T-helper 1 cell treated with Interleukin-12 subunit alpha and Interleukin-12 subunit beta and Interleukin-4 antibody, amounts not matched to agents 30 μg/mL and 1 μg/mL, for 36 hours (primary cell): ENCODE data around the gene COASY.
A peak's percentile ranks its signal among the peaks of the same experiment; 100 is the strongest.
"Not testable (repeated sequence)": the region's sequence is repeated elsewhere in the genome, so short reads cannot be mapped to it uniquely, and the experiment has no call there.

Source experiments
- H3K27ac Mint-ChIP-seq: one replicate; pipeline ENCODE4 v1.8.0; 2021; ENCODE audit warnings: mild to moderate bottlenecking, mixed read lengths
- H3K27me3 Mint-ChIP-seq: one replicate; pipeline ENCODE4 v1.8.0; 2021; ENCODE audit warnings: low read depth, mixed read lengths
- H3K36me3 Mint-ChIP-seq: one replicate; pipeline ENCODE4 v1.8.0; 2021; ENCODE audit warnings: low read depth, mixed read lengths
- H3K4me1 Mint-ChIP-seq: one replicate; pipeline ENCODE4 v1.8.0; 2021; ENCODE audit warnings: low read depth, mixed read lengths
- H3K4me3 Mint-ChIP-seq: one replicate; pipeline ENCODE4 v1.8.0; 2021; ENCODE audit warnings: mild to moderate bottlenecking, moderate library complexity, mixed read lengths
- H3K9me3 Mint-ChIP-seq: one replicate; pipeline ENCODE4 v1.8.0; 2021; ENCODE audit warnings: mixed read lengths

The COASY gene

DNA sequence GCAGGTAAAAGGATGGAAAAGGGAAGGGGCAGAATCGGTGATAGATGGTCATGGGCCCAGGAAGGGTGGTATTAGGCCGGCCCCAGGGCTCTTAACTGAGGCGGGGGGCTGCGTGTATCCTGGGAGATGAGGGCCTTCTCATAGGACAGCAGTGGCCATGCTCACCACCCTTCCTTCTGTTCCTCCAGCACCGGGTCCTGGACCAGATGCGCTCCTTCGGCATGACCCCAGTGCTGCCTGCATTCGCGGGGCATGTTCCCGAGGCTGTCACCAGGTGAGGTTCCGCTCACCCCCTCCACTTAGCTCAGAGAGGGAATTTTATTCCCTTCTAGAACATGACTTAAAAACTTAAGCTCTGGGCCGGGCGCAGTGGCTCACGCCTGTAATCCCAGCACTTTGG, 23.5 kb upstream of the COASY start:
- Mint-ChIP-seq H3K9me3 (no peaks in the 10 kb centered on the region), H3K4me3 (no peak overlapping the region), H3K4me1 (peaks cover 39% of the 10 kb centered on the region), H3K36me3 (peaks cover 18% of the 10 kb centered on the region), H3K27me3 (peaks cover 5% of the 10 kb centered on the region), H3K27ac (no peak overlapping the region)

DNA sequence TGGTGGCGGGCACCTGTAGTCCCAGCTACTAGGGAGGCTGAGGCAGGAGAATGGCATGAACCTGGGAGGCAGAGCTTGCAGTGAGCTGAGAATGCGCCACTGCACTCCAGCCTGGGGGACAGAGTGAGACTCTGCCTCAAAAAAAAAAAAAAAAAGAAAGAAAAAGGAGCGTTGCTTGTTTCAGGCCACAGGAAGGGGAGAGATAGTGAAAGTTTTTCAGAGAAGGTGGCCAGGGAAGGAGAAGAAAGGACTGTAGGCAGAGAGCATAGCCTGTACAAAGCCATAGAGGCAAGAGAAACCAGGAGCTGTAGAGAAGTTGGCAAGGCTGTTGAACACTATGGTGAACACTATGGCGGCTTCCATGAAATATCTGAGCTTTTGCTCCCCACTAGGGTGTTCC, 21.4 kb upstream of the COASY start:
- not testable (repeated sequence) for H3K9me3 Mint-ChIP-seq, H3K27me3 Mint-ChIP-seq
- Mint-ChIP-seq H3K4me1 (peaks cover 35% of the 10 kb centered on the region), H3K4me3 (peak overlapping the region; percentile 16), H3K27ac (peak overlapping the region; percentile 80), H3K36me3 (peaks cover 18% of the 10 kb centered on the region)

DNA sequence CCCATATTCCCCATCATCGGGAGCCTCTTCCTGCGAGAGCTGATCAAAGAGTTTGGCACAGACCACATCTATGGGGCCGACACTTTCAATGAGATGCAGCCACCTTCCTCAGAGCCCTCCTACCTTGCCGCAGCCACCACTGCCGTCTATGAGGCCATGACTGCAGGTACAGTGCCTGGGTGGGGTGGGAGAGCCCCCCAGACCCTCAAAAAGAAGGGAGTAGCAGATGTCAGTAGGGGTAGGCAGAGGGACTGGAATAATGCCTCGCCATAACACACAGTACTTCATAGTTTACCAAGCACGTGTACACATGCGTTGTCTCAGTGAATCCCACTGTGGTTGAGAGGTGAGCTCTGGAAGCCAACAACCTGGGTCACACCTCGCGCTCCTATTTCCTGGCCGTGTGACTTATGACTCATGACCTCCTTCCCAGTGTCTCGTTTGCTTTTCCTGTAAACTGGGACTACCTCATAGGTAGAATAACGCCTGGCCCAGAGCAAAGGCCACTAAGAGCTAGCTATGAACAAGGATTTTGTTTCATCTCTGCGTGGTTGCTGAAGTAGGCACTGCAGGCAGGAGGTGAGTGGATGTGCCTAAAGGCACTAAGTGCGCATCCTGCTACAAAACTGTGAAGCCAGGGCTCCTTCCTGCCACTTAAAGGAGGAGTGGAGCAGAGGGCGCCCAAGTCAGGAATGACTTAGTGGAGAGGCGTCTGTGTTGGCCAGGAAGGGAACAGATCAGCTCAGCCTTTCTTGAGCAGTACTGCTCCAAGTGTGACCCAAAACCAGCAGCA, 20.7 kb upstream of the COASY start:
- H3K36me3 Mint-ChIP-seq: peaks cover 16% of the 10 kb centered on the region
- peak overlapping the region; percentile 63 for H3K4me3 Mint-ChIP-seq
- H3K4me1 Mint-ChIP-seq: peaks cover 32% of the 10 kb centered on the region
- no peaks in the 10 kb centered on the region for H3K9me3 Mint-ChIP-seq
- H3K27ac Mint-ChIP-seq: peak overlapping the region; percentile 80
- H3K27me3 Mint-ChIP-seq: no peaks in the 10 kb centered on the region

DNA sequence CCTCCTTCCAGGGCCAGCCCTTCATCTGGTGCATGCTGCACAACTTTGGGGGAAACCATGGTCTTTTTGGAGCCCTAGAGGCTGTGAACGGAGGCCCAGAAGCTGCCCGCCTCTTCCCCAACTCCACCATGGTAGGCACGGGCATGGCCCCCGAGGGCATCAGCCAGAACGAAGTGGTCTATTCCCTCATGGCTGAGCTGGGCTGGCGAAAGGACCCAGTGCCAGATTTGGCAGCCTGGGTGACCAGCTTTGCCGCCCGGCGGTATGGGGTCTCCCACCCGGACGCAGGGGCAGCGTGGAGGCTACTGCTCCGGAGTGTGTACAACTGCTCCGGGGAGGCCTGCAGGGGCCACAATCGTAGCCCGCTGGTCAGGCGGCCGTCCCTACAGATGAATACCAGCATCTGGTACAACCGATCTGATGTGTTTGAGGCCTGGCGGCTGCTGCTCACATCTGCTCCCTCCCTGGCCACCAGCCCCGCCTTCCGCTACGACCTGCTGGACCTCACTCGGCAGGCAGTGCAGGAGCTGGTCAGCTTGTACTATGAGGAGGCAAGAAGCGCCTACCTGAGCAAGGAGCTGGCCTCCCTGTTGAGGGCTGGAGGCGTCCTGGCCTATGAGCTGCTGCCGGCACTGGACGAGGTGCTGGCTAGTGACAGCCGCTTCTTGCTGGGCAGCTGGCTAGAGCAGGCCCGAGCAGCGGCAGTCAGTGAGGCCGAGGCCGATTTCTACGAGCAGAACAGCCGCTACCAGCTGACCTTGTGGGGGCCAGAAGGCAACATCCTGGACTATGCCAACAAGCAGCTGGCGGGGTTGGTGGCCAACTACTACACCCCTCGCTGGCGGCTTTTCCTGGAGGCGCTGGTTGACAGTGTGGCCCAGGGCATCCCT, 18.5 kb upstream of the COASY start:
- Mint-ChIP-seq H3K4me1 (peaks cover 24% of the 10 kb centered on the region), H3K9me3 (no peaks in the 10 kb centered on the region), H3K4me3 (no peak overlapping the region), H3K36me3 (peaks cover 14% of the 10 kb centered on the region), H3K27ac (no peak overlapping the region), H3K27me3 (no peaks in the 10 kb centered on the region)

DNA sequence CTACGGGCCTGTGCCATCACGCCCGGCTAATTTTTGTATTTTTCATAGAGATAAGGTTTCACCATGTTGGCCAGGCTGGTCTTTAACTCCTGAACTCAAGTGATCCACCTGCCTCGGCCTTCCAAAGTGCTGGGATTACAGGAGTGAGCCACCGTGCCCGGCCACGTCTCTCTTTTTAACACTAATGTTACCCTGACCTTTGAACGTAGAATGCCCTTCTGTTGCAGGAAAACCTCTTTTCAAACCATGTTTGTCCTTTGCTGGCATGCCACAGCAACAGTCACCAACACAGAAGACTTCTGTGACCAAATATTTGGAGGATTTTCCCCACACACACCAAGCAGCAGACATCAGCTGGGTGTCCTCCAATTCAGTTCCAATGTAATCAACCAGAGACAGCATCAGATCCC, 17.1 kb upstream of the COASY start:
- no peaks in the 10 kb centered on the region for H3K27me3 Mint-ChIP-seq
- no peak overlapping the region for H3K27ac Mint-ChIP-seq
- H3K4me3 Mint-ChIP-seq: no peak overlapping the region
- peaks cover 8% of the 10 kb centered on the region for H3K36me3 Mint-ChIP-seq
- H3K9me3 Mint-ChIP-seq: no peaks in the 10 kb centered on the region
- H3K4me1 Mint-ChIP-seq: peaks cover 26% of the 10 kb centered on the region

DNA sequence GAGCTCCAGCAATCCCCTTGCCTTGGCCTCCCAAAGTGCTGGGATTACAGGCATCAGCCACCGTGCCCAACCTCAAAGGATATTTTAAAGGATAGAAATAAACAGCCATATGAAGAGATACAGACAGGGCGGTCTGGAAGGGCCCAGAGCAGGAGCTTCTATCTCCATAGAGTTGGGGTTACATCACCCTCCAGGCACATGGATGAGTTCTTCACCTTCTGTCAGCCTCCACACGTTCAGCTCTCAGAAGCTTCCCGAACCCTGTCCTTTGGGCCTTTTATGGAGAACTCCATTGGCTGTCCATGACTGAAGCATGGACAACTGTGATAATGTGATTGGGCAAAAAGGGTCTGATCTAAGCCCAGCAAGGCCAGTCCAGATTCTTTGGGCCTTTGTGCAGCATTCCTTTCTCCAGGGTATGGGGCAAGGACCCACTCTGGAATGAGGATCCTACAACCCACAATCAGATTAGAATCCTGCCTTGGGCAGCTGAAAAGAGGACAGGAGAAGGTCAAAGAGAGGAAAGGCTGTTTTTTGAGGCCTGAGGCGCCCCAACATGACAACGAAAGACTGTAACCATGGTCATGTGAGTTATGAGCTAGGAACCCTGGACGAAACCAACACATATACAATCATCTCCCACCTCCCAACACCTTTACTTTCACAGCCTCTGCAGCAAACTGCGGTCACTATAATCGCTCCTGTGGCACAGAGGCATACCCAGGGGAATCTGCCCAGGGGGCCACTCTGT, 16.0 kb upstream of the COASY start:
- H3K27ac Mint-ChIP-seq, H3K27me3 Mint-ChIP-seq, H3K36me3 Mint-ChIP-seq, H3K4me3 Mint-ChIP-seq, H3K9me3 Mint-ChIP-seq: not testable (repeated sequence)
- peaks cover 21% of the 10 kb centered on the region for H3K4me1 Mint-ChIP-seq

DNA sequence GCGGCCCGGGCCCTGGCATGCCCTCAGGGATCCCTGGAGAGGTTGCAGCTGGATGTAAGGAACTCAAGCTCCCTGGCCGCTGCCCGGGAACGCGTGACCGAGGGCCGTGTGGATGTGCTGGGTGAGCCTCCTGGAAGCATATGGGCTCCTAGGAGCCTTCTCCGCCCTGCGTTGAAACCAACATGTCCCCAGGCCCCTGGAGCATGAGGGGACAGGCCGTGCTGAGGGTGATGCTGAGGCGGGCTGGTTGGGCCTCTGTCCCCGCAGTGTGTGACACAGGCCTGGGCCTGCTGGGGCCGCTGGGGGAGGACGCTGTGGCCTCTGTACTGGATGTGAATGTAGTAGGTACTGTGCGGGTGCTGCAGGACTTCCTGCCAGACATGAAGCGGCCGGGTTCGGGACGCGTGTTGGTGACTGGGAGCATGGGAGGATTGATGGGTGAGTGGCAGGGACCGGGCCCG, 14.9 kb upstream of the COASY start:
- Mint-ChIP-seq H3K9me3 (no peaks in the 10 kb centered on the region), H3K27ac (no peak overlapping the region), H3K4me1 (peaks cover 12% of the 10 kb centered on the region), H3K36me3 (peaks cover 3% of the 10 kb centered on the region), H3K4me3 (no peak overlapping the region), H3K27me3 (no peaks in the 10 kb centered on the region)

DNA sequence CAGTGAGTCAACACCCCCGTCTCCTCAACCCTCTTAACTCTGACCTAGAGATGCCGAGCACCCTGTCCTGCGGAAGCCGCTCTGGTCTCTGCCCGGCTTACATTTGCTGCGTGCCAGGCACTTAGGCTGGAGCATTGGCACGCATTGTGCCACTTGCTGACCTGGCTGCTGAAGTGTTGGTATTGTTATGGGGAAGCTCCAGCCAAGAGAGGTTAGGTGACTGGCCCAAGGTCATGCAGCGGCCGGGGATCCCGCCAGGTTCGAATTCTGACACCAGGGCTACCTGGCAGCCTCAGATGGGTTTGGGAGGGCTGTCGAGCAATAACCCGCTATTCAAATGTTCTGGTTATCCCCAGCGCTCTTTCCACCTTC, 14.3 kb upstream of the COASY start:
- H3K4me3 Mint-ChIP-seq: no peak overlapping the region
- H3K36me3 Mint-ChIP-seq: peaks cover 3% of the 10 kb centered on the region
- H3K27ac Mint-ChIP-seq: no peak overlapping the region
- H3K4me1 Mint-ChIP-seq: peaks cover 12% of the 10 kb centered on the region
- H3K9me3 Mint-ChIP-seq: no peaks in the 10 kb centered on the region
- no peaks in the 10 kb centered on the region for H3K27me3 Mint-ChIP-seq

DNA sequence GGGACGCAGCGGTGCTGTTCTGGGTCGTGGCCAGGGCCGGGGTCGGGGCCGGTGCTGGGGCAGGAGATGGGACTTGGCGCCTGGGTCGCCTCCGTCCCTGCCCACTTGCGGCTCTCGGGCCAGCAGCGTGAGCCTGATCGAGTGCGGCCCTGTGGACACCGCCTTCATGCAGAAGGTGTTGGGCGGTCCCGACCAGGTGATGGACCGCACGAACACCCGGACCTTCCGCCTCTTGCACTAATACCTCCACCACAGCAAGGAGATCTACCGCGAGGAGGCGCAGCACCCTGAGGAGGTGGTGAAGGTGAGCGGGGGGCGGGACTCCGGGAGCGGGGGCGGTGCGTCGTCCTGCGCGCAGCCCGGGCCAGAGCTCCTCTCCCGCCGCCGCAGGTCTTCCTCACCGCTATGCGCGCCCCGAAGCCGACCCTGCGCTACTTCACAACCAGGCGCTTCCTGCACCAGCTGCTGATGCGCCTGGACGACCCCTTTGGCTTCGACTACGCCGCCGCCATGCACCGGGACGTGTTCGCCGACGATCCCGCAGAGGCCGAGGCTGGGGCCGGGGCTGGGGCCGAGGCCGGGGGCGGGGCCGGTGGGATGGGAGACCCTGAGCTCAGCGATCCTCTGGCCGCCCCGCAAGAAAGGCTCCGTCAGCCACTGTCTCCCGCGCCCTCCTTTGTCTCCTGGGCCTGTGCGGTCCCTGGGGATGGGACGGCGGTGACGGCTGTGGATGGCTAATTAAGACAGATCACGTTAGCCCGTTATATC, 13.7 kb upstream of the COASY start:
- Mint-ChIP-seq H3K36me3 (peaks cover 3% of the 10 kb centered on the region), H3K27ac (no peak overlapping the region), H3K4me1 (peaks cover 10% of the 10 kb centered on the region), H3K4me3 (no peak overlapping the region), H3K9me3 (no peaks in the 10 kb centered on the region), H3K27me3 (no peaks in the 10 kb centered on the region)

DNA sequence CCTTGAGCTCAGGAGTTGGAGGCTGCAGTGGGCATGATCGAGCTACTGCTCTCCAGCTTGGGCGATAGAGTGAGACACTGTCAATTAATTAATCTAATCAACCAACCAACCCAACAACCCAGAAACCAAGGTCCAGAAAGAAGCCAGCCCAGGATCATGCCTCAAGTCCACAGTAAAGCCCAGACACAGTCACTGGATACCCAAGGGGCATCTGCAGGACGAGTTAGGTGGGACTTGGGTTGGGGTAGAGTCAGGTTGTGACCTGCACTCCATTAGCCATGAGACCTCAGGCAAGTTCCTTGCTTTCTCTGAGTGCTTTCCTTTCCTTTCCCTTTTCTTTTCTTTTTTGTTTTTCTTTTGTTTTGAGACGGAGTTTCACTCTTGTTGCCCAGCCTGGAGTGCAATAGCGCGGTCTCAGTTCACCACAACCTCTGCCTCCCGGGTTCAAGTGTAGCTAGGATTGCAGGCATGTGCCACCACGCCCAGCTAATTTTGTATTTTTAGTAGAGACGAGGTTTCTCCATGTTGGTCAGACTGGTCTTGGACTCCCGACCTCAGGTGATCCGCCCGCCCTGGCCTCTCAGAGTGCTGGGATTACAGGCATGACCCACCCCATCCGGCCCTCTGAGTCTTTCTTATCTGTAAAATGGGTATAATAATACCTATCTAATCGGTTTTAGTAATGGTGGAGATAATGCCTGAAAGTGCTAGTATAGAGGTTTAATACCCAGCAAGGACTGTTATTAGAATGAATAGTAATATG, 12.8 kb upstream of the COASY start:
- Mint-ChIP-seq H3K27me3 (no peaks in the 10 kb centered on the region), H3K4me3 (peak overlapping the region; percentile 35), H3K4me1 (peaks cover 10% of the 10 kb centered on the region), H3K9me3 (no peaks in the 10 kb centered on the region), H3K27ac (peak overlapping the region; percentile 5), H3K36me3 (peaks cover 3% of the 10 kb centered on the region)

DNA sequence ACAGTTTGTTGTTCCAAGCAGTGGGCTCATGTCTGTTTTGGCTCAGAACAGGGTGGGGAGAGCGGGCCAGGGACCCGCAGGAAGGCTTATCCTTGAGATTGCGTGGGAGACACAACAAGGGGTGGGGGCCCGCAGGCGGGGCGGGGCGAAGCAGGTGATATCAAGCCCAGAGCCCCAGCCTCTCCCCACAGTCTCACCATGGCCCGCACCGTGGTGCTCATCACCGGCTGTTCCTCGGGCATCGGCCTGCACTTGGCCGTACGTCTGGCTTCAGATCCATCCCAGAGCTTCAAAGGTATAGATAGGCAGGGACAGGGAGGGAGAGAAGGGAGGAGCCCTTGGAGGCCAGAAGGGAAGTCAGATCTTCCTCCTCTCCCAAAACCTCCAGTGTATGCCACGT, 9.2 kb upstream of the COASY start, which contains the start of gene HSD17B1:
TSS of gene HSD17B1 (plus strand) at position 188 of the 400 bp plus-strand sequence. CDS start at position 199, 11 bp downstream.
- not testable (repeated sequence) for H3K36me3 Mint-ChIP-seq, H3K9me3 Mint-ChIP-seq, H3K27me3 Mint-ChIP-seq
- Mint-ChIP-seq H3K4me1 (peaks cover 21% of the 10 kb centered on the region), H3K27ac (peak within 1 kb of the TSS; percentile 92), H3K4me3 (peak within 1 kb of the TSS; percentile 94)

DNA sequence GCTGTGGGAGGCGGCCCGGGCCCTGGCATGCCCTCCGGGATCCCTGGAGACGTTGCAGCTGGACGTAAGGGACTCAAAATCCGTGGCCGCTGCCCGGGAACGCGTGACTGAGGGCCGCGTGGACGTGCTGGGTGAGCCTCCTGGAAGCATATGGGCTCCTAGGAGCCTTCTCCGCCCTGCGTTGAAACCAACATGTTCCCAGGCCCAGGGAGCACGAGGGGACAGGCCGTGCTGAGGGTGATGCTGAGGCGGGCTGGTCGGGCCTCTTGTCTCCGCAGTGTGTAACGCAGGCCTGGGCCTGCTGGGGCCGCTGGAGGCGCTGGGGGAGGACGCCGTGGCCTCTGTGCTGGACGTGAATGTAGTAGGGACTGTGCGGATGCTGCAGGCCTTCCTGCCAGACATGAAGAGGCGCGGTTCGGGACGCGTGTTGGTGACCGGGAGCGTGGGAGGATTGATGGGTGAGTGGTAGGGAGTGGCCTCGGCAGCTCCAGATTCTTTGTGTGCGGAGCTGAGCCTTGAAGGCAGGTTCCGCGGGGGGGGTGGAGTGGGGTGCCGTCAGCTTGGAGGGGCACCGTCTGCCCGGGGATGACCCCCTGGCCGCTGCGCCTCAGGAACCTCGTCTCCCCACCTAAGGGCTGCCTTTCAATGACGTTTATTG, 8.7 kb upstream of the COASY start:
- Mint-ChIP-seq H3K9me3 (no peaks in the 10 kb centered on the region), H3K4me1 (peaks cover 21% of the 10 kb centered on the region), H3K27ac (peak overlapping the region; percentile 59), H3K27me3 (no peaks in the 10 kb centered on the region), H3K4me3 (peak overlapping the region; percentile 94), H3K36me3 (peaks cover 3% of the 10 kb centered on the region)

DNA sequence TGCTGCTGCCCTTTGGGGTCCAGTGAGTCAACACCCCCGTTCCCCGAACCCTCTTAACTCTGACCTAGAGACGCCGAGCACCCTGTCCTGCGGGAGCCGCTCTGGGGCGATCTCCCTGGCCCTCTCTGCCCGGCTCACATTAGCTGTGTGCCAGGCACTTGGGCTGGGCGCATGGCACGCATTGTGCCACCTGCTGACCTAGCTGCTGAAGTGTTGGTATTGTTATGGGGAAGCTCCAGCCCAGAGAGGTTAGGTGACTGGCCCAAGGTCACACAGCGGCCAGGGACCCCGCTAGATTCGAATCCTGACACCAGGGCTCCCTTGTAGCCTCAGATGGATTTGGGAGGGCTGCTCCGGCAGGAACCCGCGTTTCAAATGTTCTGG, 8.1 kb upstream of the COASY start:
- H3K4me1 Mint-ChIP-seq: peaks cover 19% of the 10 kb centered on the region
- H3K9me3 Mint-ChIP-seq: no peaks in the 10 kb centered on the region
- H3K27me3 Mint-ChIP-seq: no peaks in the 10 kb centered on the region
- peaks cover 3% of the 10 kb centered on the region for H3K36me3 Mint-ChIP-seq
- H3K4me3 Mint-ChIP-seq: peak overlapping the region; percentile 94
- H3K27ac Mint-ChIP-seq: peak overlapping the region; percentile 92
